DMS53 treated with DMSO at 0.1 percent for 48 hours (cell line): Measurements from ENCODE around the gene PTGR3.

Experiments
- DNase-seq: peaks from one replicate; lab custom pipeline; 2025; ENCODE audit not compliant: unreplicated experiment; lab: John Stamatoyannopoulos, UW

The PTGR3 gene

GRCh38 chr18:75238100-75238499 is 29.2 kb upstream of the PTGR3 start:
- no peak for DNase-seq

GRCh38 chr18:75235896-75236295 is 27.0 kb upstream of the PTGR3 start:
- DNase-seq, result no peak

DNA sequence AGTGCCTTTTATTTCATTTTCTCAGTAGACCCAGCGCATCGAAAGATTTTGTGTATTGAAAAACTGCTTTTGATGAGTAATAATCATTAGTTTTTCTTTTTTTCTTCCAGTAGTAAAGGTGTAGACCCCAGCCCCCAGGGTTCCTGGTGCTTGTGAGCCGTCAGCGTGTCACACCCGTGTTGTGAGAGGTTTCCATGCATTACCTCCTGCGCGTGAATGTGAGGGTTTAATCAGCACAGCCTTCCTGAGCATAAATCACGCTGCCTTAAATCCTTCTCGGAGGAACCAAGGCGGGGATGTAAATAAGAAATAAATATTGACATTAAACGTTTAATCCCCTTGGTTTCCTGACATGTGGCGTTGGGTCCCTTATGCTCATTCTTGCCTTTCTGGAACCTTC is 26.0 kb upstream of the PTGR3 start:
- DNase-seq, result no peak

DNA sequence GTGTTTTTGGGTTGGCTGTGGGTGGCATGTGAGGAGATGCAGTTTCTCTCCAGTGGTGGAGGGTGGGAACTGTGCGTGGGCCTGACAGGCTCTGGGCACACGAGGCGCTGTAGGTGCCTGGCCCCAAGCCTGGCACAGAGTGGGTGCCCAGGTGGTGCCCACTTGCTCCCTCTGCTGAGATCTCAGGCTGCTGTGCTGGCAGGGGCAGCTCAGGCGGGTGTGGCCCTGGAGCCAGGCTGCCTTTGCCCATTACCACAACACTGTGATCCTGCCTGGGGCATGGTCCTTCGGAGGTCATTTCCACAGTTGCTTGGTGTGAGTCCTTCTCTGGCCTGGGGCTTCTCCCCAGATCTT is 22.1 kb upstream of the PTGR3 start:
- no peak for DNase-seq

- no peak for DNase-seq
Observed at GRCh38 chr18:75230163-75231052, 21.5 kb upstream of the PTGR3 start.

DNA sequence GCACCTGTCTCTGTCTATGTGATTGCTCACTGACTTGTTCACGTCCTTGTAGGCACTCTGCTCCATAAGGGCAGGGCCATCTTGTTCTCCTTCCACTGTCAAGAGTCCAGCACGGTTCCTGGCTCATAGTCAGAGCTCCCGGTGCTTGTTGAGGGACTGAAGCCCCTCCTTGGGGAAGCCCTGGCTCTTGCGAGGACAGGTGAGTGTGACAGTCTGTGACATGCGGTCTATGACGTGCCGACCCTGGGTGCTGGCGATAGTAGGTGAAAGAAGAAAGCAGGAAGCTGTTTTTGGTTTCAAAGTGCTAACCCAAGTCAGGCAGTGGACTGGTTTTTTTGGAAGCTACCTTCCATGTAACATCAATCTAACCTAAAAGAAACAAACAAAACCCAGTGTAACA is 20.5 kb upstream of the PTGR3 start:
- DNase-seq, result no peak

DNA sequence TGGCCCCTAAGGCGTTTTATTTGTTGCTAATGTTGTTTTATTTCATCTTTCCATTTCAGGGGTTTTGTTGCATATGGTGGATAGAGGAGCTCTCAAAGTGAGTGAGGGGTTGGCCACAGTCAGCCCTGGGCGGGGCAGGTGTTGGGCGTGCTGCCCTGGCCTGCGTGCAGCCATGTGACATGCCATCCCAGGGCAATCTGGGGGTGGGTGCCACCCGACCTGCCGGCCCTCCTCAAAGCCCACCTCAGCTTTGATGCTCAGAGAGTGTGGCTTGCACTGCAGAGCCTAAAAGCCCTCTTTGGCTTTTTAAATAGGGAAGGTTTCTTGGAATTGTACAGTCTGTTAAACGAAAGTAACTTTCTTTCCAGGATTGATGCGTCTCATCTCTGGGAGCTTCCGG is 20.0 kb upstream of the PTGR3 start:
- DNase-seq, result no peak

DNA sequence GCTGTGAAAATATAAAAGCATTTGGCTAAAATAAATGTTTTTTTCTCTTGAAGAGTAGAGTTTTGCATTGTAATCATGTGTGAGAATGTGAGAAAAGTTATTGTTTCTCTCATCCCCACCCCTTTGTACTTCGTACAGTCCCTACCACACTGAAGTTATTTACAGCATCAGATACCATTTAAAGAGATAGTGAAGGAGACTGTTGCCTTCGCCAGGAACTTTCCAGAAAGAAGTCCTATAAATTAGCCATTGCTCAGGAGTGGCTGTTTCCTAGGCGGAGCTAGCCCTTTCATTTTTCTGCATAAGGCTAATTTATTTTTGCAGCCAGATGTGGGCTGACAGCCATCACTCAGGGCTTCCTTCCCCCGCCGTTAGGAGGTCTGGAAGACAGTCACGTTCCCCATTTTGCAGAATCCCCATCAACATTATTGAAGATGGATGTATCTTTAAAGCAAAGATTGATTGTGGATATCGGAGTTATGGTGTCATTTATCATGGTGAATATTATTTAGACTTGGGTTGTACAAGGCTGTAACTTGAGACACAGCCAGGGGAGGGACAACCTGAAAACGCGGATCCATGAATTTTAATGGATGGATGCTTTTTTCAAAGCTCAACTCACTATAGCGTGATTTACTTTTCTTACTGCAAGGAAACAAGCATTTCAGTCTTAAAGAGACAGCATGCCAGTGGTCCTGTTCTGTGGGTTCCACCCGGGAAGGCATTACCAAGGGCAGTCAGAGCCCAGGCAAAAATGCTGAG is 18.8 kb upstream of the PTGR3 start:
- DNase-seq, result no peak

GRCh38 chr18:75226956-75227316 is 18.0 kb upstream of the PTGR3 start:
- no peak for DNase-seq

- no peak for DNase-seq
Observed at GRCh38 chr18:75226286-75226955, 17.5 kb upstream of the PTGR3 start.

DNA sequence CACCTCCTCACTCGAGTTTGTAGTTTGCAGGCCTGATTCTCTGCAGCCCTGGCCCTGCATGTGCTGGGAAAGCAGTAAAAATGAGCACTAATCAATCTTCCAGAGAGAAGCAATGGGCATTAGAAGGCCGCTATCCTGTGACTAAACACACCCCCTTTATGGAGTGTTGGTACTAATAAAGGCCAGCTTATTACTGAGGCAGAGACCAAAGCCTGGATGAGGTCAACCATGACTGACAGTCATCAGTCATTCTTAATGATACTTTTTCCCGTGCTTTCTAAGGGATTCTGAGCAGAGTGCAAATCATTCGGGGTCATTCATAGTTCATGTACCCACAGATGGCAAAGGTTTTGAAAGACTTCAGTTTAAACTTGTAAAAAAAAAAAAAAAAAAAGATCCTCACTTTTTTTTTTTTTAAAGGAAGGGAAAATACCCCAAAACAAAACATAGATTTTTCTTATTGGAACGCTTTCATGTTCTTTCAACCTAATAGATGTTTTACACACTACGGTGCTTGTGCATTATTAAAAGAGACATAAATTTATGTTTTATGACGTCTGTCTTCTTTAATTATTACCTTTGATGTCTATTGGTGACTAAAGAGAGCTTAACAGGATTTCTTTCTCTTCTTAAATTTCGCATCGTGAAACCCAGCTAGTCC is 14.9 kb upstream of the PTGR3 start:
- no peak for DNase-seq

GRCh38 chr18:75222407-75222806 is 13.5 kb upstream of the PTGR3 start:
- no peak for DNase-seq

DNA sequence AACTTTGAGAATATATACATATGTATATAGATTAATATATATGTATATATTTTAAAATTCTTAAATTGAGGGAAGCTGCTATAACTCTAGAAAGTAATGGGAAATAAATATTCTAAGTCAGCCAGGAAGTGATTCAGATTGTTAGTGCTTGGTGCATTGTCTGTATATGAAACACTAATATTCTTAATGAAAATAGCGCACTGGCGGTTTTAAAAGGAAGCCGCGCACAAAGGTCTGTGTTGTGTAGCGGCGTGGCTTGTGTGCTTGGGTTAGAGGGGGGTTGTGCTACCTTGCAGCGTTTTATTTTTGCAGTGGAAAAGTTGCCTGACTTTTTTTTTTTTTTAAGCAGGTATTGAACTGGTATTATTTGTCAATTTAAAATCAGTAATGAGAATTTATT is 13.0 kb upstream of the PTGR3 start:
- no peak for DNase-seq

DNA sequence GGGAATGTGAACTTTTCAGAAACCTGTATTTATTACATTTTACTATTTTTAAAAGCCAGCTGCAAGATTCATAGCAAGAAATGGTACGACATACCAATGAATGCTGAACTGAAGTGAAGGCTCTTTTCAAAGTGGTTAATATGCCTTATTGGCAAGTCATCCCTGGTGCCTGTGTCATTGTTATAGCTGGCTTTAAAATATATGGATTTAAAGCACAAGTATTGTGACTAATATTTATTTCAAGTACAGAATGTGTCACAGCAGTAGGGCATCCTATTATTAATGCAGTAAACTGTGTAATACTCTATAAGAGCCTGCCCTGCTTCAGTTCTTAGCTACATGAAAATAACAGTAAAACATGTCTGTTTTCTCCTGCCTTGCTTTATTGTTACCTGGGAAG is 12.5 kb upstream of the PTGR3 start:
- no peak for DNase-seq

- no peak for DNase-seq
Observed at GRCh38 chr18:75220551-75221355, 11.8 kb upstream of the PTGR3 start.

- DNase-seq, result no peak
Observed at GRCh38 chr18:75219745-75220375, 10.9 kb upstream of the PTGR3 start.

GRCh38 chr18:75218065-75218923 is 9.4 kb upstream of the PTGR3 start:
- no peak for DNase-seq

GRCh38 chr18:75216911-75217689 is 8.2 kb upstream of the PTGR3 start:
- no peak for DNase-seq
